ENCODE data around the gene SLC9A1. TPM values are rescaled to one million over a fixed set of nuclear protein-coding genes. Genes with fewer than 3 reads are reported as not detected.

The SLC9A1 gene
- total and polyA plus RNA-seq, 2 of the 8 experiments (the other 6 are each of a cell fraction or from before 2014, with no cell fraction given): 11.3 to 25.1 TPM

- Histone ChIP-seq H2BK120ac (replicated peaks; ENCODE audit: low read depth, low read length) (no peak overlapping the region), H4K20me1 (replicated peaks in 1 of 2; ENCODE audit: control insufficient read depth in 1 of 2, insufficient read depth in 2 of 2, low read length in 2 of 2) (peaks cover 0 to 3% of the 10 kb centered on the region in 2 experiments), H4K5ac (ENCODE audit: insufficient read length, low read depth, low read length) (no peak overlapping the region), H2BK15ac (ENCODE audit: low read length) (no peak overlapping the region), H2BK5ac (ENCODE audit: low read depth, low read length) (no peak overlapping the region), H3K23me2 (ENCODE audit: low read depth, low read length) (no peaks in the 10 kb centered on the region), H3K79me2 (ENCODE audit: control insufficient read depth in 1 of 2, insufficient read depth in 2 of 2, low read length in 2 of 2) (no peaks in the 10 kb centered on the region), H3K23ac (ENCODE audit: insufficient read length) (no peak overlapping the region), H3K18ac (ENCODE audit: extremely low read depth, low read length) (no peak overlapping the region), H3K79me1 (ENCODE audit: low read depth, low read length) (peaks cover 4% of the 10 kb centered on the region), H2AFZ (ENCODE audit: low read length) (no peak overlapping the region), H3K27me3 (replicated peaks in 1 of 4; ENCODE audit: control insufficient read depth in 3 of 4, extremely low read depth in 1 of 4, insufficient read depth in 3 of 4, low read length in 3 of 4) (no peaks in the 10 kb centered on the region), H2BK20ac (ENCODE audit: low read length) (no peak overlapping the region), H3K36me3 (ENCODE audit: control insufficient read depth in 2 of 4, insufficient read depth in 4 of 4, low read length in 3 of 4) (no peaks in the 10 kb centered on the region), H3K56ac (replicated peaks; ENCODE audit: insufficient read length, low read depth, low read length) (no peak overlapping the region), H2AK5ac (ENCODE audit: low read depth, low read length) (no peak overlapping the region), H3K4me2 (ENCODE audit: insufficient read depth in 1 of 2, low read depth in 2 of 2, low read length in 2 of 2) (no peak overlapping the region), H3K9ac (replicated peaks in 1 of 4; ENCODE audit: extremely low read depth in 1 of 4, low read depth in 3 of 4, low read length in 3 of 4) (no peak overlapping the region), H3K4me1 (replicated peaks in 1 of 4; ENCODE audit: control insufficient read depth in 3 of 4, insufficient read depth in 4 of 4, low read length in 3 of 4) (peaks cover 0 to 10% (median 6%) of the 10 kb centered on the region in 4 experiments; a peak in 6 of 7 replicates), H2BK12ac (ENCODE audit: low read depth, low read length) (no peak overlapping the region), H3K14ac (ENCODE audit: insufficient read length) (no peak overlapping the region), H4K91ac (replicated peaks; ENCODE audit: insufficient read length, low read length) (no peak overlapping the region), H3K4ac (replicated peaks; ENCODE audit: insufficient read length, low read depth, low read length) (no peak overlapping the region), H3K27ac (ENCODE audit: low read depth, low read length) (no peak overlapping the region), H4K8ac (ENCODE audit: extremely low read depth, insufficient read depth, low read length) (no peak overlapping the region), H3K4me3 (ENCODE audit: extremely low read depth in 1 of 4, insufficient read depth in 2 of 4, low read depth in 3 of 4, low read length in 4 of 4) (no peak overlapping the region), H3K9me3 (ENCODE audit: insufficient read depth in 2 of 2, low read depth in 1 of 2, low read length in 1 of 2) (no peaks in the 10 kb centered on the region)
- FAIRE-seq (no peak), DNase-seq (ENCODE audit: low read depth in 1 of 2, low spot score in 2 of 2) (no peak)
- 89% methylated on average over 4 of the region's 4 CpGs; no CpG with 5 or more reads in 1 of the 2 experiments for WGBS, 2 experiments (ENCODE audit: extremely low coverage in 1 of 2, insufficient coverage in 1 of 2, insufficient read length in 1 of 2, insufficient replicate concordance in 2 of 2, low coverage in 1 of 2, low lambda C conversion rate in 2 of 2, missing lambda C conversion rate in 1 of 2)
- CTCF ChIA-PET (ENCODE audit: partially characterized antibody): interaction anchor here (12.3 to 15.3 kb wide), 2 partner anchors 18 to 20 kb away, joined by 151 to 166 read pairs; partner anchors contain the start of gene SLC9A1
- POLR2A ChIA-PET (ENCODE audit: partially characterized antibody): interaction anchor here (1.2 kb wide), 1 partner anchor 10 kb away, joined by 3 read pairs; no protein-coding TSS in a partner anchor
- TF ChIP-seq, protein P1, sequence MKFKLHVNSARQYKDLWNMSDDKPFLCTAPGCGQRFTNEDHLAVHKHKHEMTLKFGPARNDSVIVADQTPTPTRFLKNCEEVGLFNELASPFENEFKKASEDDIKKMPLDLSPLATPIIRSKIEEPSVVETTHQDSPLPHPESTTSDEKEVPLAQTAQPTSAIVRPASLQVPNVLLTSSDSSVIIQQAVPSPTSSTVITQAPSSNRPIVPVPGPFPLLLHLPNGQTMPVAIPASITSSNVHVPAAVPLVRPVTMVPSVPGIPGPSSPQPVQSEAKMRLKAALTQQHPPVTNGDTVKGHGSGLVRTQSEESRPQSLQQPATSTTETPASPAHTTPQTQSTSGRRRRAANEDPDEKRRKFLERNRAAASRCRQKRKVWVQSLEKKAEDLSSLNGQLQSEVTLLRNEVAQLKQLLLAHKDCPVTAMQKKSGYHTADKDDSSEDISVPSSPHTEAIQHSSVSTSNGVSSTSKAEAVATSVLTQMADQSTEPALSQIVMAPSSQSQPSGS (IDR thresholded peaks at IDR 0.05; ENCODE audit: low read length): no peak
- no peak for TF ChIP-seq KDM4A (IDR thresholded peaks at IDR 0.05; ENCODE audit: low read depth, low read length, severe bottlenecking)
- TF ChIP-seq ZNF274 (IDR thresholded peaks at IDR 0.05; ENCODE audit: borderline replicate concordance, extremely low read depth, low read length): no peak
- TF ChIP-seq GABPA (IDR thresholded peaks at IDR 0.05; ENCODE audit: borderline replicate concordance, insufficient read depth, low read length): no peak
- no peak for TF ChIP-seq CEBPB (IDR thresholded peaks at IDR 0.05; ENCODE audit: low read depth, low read length)
- TF ChIP-seq HDAC2 (IDR thresholded peaks at IDR 0.05; ENCODE audit: borderline replicate concordance in 1 of 2, low read depth in 2 of 2, low read length in 2 of 2): no peak
- TF ChIP-seq SAP30 (IDR thresholded peaks at IDR 0.05; ENCODE audit: insufficient read depth, insufficient replicate concordance, low read length): no peak
- no peak for TF ChIP-seq POLR2A (IDR thresholded peaks at IDR 0.05; ENCODE audit: control extremely low read depth in 1 of 2, low read depth in 2 of 2, low read length in 2 of 2)
- TF ChIP-seq, protein P2, sequence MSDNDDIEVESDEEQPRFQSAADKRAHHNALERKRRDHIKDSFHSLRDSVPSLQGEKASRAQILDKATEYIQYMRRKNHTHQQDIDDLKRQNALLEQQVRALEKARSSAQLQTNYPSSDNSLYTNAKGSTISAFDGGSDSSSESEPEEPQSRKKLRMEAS (IDR thresholded peaks at IDR 0.05): no peak
- no peak for TF ChIP-seq TBP (IDR thresholded peaks at IDR 0.05; ENCODE audit: low read depth, low read length)
- TF ChIP-seq JUND (IDR thresholded peaks at IDR 0.05; ENCODE audit: low read length): no peak
- no peak for TF ChIP-seq POU5F1 (IDR thresholded peaks at IDR 0.05; ENCODE audit: low read depth, low read length)
These were observed 22.8 kb downstream of the SLC9A1 start for GRCh38 chr1:27132147-27132546.

Data from H1 (cell line).